GM04503 (cell line): ENCODE measurements around the gene GPC5.
A peak's percentile ranks its signal among the peaks of the same experiment; 100 is the strongest.

Source experiments
- DNase-seq: peaks from one replicate; pipeline ENCODE4 v3.0.0-alpha.2; 2012; ENCODE audit warnings: low read depth

GPC5 gene

DNA sequence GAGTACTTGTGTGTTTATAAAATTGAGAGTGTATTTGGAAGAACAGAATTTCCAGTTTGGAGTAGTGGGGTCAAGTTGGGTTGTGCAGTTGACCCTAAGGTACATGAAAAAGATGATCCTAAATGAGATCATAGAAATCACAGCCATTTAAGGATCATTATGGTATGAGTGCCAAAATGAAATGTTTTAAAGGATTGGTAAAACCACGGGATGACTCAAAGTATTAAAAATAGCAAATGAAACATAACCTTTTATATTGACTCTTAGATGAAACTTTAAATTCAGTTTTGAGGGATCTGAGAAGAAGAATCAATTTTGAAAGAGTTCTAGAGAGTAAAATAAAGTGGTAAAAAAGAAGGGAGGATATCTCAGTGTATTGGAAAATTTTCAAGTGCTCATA lies 773.8 kb downstream of the GPC5 start:
- DNase-seq, result no peak

DNA sequence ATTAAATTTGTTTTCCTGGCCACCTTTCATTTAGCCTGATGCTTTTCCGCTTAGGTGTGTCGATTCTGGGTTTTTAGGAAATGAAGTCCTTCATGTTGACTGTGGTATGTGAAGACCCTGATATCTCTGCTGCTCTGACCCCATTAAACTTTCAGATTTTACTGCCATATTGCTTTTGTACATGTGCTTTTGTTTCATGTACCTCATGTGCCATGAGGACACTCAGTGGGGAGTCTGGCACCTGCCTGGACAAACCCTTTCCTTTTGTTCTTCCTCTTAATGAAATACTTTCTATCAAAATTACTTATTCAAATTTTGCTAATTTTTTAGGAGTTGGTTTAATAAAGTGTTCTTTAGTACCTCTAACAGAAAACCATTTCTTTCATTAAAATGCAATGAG lies 774.8 kb downstream of the GPC5 start:
- DNase-seq, result no peak

DNA sequence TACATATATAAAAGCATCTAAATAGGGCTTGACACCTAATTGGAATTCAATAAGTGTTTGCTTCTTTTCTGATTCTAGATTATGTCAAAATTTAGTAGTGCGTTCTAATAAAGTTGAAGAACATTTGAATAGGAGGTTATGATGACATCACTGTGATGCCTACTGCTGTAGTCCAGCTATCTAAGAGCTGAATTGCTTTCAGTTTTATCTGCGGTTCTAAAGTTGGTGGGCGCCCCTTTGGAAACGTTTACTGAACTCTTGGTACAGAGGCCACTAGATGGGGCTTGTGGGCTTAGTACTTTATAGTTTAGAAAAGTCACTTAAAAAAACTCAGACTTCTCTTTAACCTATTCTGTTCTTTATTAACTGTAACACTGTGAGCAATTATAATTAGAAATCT lies 776.9 kb downstream of the GPC5 start:
- DNase-seq, result no peak

DNA sequence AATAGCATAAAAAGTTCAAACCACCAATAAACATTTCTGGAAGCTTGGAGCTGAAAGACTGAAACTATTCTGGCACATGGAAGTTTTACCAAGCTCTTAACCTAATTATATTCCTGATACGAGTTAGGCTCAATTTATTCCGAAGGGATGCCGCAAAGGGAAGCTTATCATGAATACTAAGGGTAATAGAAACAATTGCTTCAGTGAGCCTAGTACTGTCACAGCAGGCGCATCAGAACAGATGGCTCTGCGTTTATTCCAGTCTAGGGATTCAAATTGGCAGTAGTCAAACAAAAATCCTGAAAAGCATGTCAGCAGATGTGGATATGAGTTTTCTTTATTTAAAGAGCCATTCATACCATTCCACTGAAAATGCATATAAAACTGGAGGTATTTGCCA lies 779.5 kb downstream of the GPC5 start:
- no peak for DNase-seq

DNA sequence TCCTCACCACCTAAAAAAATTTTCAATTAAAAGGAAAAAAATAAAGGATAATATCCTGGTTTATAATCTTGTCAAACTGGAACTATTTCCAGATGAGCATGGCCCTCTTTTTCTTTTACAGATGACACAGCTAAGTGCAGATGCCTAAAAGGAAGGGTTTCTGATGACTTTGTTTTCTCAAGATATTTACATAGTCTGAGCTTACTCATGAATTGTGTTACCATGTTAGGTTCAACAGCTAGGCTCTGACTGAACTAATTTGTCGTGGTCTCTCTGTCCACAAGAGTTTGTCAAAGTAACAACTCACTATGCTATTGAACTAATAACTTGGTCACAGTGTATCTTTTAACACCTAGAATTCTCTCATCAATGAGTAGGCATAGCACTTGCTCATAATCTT lies 780.8 kb downstream of the GPC5 start:
- no peak for DNase-seq

DNA sequence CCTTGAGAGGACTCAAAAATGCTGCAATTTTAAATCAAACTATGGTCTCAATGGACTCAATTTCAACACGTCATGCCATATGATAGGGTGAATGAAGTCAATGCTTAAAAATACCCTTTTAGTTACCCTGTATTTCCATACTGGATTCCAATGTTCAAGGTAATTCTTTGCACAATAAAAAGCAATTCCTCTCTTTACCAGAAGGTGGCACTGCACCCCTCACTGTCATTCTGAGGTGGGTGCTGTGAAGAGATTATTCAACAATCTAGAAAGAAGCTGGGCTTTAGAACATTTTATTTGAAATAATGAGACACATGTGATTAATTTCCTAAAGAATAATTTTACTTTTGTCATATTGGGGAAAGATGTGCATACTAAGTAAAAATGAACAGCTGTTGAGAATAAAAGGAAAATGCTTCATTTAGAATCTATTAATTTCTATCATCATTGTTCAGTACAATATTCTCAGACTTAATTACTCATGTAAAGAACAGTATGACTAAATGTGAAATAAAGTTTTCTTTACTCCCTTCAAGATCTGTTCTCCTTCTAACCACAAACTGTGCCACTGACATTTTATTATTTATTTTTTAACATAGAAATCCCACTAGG lies 789.1 kb downstream of the GPC5 start:
- DNase-seq, result peak; percentile 0

DNA sequence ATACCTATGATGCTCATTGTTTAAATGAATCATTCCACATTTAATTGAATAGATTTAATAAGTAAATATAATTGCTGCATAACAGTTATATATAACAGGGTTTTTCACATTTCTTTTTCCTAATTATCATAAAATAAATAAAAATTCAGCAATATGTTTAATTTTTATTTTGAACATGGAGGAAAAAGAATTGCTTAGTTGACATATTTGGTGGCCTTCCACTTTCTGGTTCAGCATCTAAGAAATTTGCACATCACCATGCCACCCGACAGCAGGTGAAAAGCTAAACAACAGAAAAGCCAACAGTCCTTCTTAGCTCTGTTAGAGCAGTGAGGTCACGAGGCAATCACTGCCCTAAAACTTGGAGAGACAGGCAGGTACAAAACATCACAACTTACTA lies 790.2 kb downstream of the GPC5 start:
- DNase-seq, result no peak

DNA sequence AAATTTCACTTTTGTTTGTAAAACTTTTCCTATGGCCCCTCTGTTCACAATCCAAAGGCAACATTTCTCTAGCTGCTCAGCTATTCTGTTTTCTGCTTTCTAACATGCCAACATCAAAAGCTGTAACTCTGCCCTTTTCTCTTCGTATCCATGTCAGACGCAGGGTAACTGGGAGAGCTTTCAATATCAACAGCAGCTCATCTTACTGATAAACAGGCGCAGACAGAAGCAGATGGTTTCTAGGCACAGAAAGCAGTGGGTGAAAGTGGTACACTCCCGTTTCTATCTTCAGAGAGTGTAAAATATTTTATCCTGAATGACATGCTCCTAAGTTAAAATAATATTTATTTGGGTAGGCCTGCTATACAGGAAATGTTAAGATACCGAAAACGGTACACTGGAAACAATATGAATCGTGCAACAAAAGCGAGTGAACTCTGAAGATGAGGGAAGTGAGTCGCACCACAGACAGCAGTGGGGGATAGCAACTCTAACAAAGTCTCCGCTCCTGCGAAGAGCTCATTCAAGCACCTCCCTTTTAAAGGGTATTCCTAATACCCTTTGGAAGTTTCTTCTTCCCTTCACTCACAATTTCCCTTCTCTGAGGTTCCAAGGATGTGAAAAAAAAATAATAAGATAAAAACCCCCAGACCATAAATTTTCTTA lies 798.3 kb downstream of the GPC5 start:
- no peak for DNase-seq

DNA sequence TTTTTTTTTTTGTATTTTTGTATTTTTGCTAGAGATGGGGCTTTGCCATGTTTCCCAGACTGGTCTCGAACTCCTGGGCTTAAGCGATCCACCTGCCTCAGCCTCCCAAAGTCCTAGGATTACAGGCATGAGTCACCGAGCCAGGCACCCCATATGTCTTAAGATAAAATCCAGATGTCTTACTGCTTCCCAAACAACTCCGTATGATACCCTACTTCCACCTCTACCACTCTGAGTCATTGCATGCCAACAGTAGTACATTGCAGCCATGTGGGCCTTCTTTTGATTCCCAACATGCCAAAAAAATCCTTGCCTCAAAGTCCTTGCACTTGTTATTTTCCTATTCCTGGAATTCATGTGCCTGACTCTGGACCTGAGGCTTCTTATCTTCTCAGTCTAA lies 799.2 kb downstream of the GPC5 start:
- DNase-seq, result no peak

DNA sequence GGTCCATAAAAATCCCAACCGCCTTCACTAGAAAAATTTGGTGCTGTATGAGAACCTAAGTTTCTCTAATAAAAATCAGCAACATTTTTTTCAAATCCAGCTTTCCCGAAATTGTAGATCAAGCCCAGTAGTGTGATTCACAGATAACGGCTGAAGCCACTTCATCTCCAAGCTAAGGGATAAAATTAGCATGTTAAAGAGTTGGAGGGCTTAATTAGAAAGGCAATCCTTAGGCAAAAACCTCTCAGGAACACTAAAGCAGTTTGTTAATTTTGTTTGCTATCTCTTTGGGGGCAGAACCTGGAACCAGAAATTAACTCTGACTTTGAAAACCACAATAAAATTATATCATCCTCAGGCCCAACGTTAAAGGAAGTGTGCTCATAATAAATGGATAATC lies 820.2 kb downstream of the GPC5 start:
- DNase-seq, result no peak

DNA sequence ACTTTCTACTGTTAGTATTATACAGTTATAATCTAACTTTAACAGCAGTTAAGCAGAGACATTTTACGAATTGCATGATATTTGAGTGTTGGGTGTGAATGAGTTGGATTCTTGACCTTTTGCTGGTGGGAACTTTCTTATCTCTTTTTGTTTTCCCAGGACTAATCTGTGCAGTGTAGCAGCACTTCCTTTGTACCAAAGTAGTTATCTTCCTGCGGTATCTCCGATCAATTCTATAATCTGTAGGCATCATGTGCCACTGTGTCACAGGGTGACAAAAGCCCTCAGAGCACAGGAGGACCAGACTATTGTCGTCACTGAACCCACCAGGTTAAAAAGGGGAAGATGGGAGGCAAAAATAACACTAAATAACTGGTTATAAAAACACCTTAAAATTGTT lies 823.5 kb downstream of the GPC5 start:
- no peak for DNase-seq

DNA sequence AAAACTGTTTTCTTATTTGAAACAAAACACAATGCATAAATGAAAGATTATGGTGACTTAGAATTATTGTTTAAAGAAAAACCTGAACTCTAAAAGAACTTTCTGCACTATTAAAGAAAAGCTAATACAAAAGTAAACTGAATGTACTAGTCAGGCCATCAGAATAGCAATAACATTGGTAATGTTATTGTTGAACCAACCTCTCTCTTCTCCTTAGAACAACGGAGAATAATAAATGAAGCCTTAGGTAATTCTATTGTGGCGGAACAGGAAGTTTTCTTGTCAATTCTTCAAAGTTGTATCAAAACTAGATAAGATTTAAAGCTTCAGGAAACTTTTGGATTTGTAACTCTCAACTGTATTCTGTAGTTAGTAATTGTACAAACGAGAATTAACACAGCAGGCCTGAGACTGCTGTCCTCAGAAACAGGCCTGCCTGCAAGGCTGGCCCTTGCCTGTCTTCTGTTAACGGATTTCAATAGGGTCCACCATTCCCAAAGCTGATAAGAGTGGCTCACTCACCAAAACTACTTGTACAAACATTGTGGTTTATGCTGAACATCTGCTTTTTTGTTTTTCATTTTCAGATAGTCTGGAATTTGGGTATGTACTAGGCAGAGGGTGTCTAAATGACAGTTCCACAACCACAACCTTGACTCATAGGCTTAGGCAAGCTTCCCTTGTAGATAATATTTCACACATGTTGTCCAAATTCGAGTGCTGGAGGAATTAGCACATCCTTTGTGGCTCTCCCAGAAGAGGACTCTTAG lies 825.8 kb downstream of the GPC5 start:
- DNase-seq, result peak; percentile 4

DNA sequence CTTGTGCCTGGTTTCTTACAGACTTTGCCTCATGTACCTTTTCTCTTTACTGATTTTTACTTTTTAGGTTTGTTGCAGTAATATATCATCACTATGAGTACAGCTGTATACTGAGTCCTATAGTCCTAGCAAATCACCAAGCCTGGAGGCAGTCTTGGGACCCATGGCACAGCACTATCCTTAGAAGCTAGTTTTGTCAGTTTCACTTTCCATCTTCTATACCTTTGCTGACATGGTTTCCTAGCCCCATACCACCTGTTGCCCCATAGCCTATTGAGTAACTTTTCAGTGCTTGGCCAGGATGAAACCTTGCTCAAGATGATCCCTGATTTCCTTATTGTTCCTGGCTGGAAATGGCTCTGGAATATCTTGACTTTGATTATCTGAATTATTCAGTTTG lies 826.4 kb downstream of the GPC5 start:
- DNase-seq, result no peak

DNA sequence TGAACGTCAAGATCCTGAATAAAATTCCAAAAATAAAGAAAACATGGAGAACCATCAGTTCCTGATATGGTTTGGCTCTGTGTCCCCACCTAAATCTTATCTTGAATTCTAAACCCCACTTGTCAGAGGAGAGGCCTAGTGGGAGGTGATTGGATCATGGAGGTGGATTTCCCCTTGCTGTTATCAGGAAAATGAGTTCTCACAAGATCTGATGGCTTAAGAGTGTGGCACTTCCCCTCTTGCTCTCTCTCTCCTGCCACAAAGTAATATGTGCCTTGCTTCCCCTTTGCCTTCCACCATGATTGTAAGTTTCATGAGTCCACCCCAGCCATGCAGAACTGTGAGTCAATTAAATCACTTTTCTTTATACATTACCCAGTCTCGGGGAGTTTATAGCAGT lies 827.4 kb downstream of the GPC5 start:
- DNase-seq, result no peak

DNA sequence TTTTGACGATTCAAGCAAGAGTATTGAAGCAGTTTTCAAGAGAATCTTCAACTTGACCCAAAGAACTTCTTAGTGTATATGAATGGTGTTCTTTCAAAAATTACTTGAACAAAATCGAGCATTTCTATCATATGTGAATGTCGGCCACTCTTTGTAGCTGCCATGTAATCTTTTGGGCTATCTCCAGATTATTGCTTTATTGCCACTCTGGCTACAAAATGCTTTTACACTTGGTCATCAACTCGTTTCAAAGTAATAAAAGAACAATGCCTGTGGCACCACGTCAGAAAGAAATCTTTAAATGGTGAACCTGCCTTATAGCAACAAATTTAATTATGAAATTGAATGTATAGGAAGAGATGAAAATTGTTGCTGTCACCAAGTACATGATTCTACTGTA lies 834.5 kb downstream of the GPC5 start:
- no peak for DNase-seq

DNA sequence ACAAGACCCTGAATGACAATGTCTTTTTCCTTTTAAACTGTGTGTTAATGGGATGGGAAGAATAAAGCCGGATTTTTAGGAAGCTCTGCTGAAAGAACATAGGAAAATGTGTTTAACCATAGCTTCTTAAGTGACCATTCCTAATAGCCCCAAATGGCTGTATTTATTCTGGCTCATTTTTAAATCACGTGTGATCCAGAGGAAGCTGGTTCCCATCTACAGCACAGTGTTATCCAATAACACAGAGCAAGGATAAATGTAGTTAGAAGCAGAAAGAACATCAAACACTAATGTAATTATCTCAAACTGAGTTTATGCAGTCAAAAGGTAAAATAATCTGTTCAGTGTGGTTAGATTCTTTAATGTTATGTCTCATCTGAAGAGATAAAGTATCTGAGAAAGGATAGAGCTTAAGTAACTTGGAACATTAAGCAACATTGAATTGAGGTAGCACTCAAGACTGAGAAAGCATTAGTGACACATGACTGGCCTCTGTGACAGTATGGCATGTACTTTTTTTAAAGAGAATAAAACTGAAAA lies 853.3 kb downstream of the GPC5 start:
- no peak for DNase-seq

DNA sequence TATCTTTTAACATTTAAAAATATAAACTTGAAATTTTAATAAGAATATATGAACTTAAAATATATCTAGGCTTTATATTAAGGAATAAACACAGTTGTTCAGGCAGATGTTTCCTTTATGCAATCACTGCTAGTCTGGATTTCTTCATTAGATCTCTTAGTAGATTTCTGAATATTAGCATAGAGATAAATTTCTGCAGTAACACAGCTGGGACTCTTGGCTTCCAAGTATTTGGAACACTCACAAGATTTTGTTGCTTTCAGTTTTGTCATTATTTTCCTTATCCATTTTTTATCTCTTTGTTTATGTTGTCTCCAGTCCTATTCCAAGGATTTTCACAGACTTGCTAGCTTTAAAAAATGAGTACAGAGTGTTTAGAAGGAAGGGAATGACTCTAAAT lies 857.1 kb downstream of the GPC5 start:
- no peak for DNase-seq

DNA sequence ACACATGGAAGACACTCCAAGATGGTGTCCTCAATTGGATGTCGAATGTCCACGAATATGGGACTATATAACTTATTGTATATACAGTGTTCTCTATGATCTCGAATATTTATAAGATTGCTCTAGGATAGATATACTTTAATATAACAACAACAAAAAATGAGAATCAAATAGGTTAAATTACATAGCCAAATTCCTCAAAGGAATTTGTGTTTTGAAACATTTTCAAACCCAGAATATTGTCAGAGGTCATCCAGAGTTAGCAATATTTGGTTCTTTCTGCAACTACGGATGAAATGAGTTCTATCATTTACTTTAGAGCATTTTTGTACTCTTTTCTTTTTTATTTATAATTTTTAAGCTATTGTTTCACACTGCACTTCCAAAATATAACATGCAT lies 857.8 kb downstream of the GPC5 start:
- DNase-seq, result no peak

DNA sequence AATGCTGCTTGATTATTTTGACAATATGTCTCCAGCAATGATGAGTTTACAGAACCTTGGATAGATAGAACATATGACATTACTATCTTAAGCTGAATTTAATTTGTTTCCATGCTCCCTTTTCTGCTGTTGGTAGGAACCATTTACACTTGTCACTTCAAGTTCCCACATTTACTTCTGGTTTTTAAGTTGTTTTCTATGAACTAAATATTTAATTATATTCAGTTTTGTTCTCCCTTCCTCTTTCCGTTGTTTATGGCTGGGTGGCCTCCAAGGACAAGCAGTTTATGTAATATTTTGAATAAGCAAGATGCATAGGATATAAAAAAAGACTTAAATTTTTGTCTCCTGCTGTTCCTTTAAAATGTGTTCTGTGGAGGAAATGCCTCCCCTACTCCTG lies 860.6 kb downstream of the GPC5 start:
- no peak for DNase-seq

DNA sequence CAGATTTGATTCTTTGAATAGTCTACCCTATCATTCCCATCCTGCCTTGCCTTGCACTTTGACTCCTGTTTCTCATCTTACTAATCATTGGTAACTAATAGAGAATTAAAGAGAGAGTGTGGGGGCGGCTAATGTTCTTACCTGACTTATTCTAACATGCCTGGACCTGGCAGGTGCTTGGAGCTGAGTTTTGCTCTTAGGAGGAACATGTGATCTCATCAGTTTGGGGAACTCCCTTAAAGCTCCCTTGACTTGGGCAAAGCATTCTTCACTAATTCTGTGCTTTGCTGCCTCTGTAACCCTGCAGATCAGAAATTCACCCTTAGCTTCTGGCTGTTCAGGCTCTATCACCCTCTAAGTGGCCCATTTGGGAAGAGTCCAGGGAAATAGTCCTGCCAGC lies 861.1 kb downstream of the GPC5 start:
- DNase-seq, result no peak

DNA sequence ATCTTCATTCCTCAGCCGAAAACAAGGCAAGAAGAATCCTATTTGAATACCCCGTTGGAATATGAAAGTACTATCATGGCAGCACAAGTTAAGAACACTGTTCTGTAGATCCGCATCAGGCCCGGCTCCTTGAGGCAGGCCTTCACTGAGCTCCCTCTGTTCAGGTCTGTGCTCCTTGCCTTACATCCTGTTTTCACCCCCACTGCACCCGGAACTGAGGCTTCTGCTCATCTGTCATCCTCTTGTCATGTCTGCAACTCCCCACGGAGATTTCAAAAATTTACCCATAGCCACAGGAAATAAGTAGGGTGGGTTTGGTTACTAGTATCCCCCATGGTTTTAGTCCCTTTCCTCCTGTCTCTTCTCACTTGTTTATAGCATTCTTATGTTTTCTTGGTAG lies 861.9 kb downstream of the GPC5 start:
- no peak for DNase-seq

DNA sequence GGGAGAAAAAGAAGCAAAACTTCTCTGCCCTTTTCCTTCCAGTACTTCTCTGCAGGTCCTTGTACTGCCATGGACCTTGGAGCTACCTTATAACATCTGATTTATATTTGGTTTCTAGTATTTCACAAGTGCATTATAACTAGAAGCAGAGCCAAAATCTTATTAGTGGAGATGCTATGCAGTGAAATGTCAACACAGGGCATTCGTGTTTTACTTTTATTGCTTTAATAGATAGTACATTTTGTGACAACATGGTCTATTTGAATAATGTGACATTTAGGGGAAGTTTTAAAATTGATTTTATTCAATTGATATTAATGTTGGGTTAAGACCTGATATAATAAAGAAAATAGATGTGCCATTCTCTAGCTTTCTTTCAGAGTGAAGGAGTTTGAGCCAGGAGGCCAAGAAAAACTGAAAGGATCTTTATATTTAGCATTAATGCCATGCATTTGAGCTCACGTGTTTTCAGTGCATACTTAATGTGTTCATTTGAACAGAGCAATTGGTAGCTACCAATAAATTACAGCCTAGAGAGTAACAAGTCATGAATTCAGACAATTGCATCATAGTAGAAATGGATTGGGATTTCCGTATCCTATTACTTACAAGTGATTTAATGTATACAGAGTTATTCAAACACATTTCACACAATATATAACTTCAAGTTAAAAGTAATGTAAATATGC lies 863.8 kb downstream of the GPC5 start:
- DNase-seq, result no peak

DNA sequence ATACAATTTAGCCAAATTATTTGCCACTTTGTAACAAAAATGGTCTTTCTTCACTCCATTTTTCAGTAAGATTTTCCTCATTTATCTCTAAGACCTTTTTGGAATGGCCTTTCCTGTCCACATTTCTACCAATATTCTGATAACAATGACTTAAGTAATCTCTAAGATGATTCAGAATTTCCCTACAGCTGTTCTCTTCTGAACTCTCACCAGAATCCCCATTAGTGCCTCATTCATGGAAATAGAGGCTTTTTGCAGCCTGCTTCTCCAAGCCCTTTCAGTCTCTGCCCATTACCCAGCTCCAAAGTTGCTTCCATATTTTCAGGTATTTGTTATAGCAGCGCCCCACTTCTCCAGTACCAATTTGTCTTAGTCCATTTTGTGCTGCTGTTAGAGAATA lies 867.0 kb downstream of the GPC5 start:
- no peak for DNase-seq
